ENCODE results near the gene CLPSL1.
A peak's percentile ranks its signal among the peaks of the same experiment; 100 is the strongest.
"Not testable (repeated sequence)": the region's sequence is repeated elsewhere in the genome, so short reads cannot be mapped to it uniquely, and the experiment has no call there.

CLPSL1 gene, protein sequence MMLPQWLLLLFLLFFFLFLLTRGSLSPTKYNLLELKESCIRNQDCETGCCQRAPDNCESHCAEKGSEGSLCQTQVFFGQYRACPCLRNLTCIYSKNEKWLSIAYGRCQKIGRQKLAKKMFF

DNA sequence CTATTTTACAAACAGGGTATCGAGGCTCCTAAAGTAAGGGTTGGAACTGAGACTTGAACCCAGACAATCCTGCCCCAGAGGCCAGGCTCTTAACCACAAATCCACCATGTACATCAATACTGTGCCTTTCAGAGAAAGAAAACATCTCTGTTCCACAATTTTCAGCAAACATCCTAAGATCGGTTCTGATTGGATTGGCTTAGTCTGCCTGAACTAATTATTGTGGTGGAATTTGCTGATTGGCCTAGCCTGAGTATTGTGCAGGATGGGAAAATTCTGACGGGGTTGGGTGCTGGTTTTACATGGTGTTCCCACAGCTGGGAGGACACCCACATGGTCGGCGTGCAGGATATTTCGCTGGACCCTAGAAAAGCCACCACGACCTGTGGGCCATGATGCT is at the start of gene CLPSL1:
CLPSL1 (plus strand) TSS at position 301 of the 400 bp plus-strand sequence; CDS start at position 393, 92 bp downstream.
- H3K4me3 ChIP-seq (ENCODE audit: control insufficient read depth, low read depth, low read length): no peak within 1 kb of the TSS
- no peak for DNase-seq (ENCODE audit: low read depth)
- TF ChIP-seq, protein P1, sequence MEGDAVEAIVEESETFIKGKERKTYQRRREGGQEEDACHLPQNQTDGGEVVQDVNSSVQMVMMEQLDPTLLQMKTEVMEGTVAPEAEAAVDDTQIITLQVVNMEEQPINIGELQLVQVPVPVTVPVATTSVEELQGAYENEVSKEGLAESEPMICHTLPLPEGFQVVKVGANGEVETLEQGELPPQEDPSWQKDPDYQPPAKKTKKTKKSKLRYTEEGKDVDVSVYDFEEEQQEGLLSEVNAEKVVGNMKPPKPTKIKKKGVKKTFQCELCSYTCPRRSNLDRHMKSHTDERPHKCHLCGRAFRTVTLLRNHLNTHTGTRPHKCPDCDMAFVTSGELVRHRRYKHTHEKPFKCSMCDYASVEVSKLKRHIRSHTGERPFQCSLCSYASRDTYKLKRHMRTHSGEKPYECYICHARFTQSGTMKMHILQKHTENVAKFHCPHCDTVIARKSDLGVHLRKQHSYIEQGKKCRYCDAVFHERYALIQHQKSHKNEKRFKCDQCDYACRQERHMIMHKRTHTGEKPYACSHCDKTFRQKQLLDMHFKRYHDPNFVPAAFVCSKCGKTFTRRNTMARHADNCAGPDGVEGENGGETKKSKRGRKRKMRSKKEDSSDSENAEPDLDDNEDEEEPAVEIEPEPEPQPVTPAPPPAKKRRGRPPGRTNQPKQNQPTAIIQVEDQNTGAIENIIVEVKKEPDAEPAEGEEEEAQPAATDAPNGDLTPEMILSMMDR (conservative IDR thresholded peaks at IDR 0.05; ENCODE audit: control insufficient read depth, insufficient read depth, low read depth, low read length): no peak

DNA sequence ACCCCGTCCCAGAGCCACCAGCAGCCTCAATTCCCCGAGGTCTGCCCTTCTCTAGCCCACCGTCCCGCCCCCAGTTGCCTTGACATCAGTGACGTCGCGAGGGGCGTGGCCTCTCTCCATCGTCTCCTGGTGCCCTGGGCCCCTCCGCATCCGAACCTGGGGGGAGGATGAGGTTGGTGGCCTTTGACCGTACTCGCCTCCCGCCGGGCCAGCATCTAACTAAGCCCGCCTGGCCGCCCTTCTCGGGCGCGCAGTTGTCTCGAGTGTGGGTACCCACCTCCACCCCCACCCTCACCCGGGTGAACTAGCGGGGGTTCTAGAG is 49.4 kb upstream of the CLPSL1 start:
- DNase-seq (ENCODE audit: low read depth): peak; percentile 91
- peak overlapping the region; percentile 48 for H3K4me3 ChIP-seq (ENCODE audit: control insufficient read depth, low read depth, low read length)
- TF ChIP-seq, protein P1 (conservative IDR thresholded peaks at IDR 0.05; ENCODE audit: control insufficient read depth, insufficient read depth, low read depth, low read length): no peak

DNA sequence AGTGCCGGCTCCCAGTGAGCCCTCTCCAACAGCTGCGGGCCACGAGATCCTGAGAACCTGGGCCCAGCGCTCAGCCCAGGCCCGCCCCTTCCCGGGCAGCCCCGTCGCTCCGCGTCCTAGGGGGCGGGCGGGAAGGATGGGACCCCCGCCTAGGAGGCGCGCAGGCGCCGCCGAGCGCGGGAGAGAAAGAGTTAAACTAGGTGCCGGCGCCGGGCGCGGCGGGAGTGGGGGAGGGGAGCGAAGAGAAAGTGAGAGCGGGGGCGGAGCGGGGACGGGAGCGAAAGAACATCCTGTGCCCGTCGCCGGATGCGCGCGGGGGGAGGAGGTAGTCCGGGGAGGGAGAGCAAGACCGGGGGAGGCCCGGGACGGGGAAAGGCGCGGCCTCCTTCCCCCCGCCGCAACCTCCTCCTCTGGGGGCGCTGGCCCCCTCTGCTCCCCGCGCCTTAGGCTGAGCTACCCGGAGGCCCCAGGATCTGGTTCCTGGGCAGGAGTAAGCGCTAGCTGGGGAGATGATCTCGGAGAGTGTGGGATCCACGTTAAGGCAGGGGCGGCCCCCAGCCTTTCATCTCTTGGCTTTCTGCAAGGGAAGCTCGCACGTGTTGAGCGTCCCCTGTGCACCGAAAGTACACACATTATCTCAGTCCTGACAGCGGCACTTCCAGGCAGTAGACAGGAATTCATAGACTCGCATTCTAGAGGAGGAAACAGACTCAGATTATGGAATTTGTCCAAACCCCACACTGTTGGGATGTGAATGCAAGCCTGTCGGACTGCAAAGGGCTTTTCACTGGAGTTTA is 48.9 kb upstream of the CLPSL1 start:
- TF ChIP-seq, protein P1 (conservative IDR thresholded peaks at IDR 0.05; ENCODE audit: control insufficient read depth, insufficient read depth, low read depth, low read length): no peak
- H3K4me3 ChIP-seq (ENCODE audit: control insufficient read depth, low read depth, low read length): peak overlapping the region; percentile 48
- peak; percentile 99 for DNase-seq (ENCODE audit: low read depth)

DNA sequence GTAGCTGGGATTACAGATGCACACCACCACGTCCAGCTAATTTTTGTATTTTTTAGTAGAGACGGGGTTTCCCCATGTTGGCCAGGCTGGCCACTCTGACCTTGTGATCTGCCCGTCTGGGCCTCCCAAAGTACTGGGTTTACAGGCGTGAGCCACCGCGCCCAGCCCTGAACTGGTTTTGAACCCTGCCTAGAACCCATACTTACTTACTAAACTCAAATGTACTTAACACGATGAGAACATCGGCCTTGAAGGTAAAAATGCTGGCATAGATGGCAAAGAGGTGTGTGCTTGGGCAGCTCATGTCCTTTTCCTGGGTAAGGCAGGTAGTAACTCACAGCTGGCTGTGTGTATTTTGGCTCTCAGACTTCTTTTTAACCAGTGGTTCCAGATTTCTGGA is 47.2 kb upstream of the CLPSL1 start:
- no peak for DNase-seq (ENCODE audit: low read depth)
- TF ChIP-seq, protein P1 (conservative IDR thresholded peaks at IDR 0.05; ENCODE audit: control insufficient read depth, insufficient read depth, low read depth, low read length): no peak
- no peak overlapping the region for H3K4me3 ChIP-seq (ENCODE audit: control insufficient read depth, low read depth, low read length)

DNA sequence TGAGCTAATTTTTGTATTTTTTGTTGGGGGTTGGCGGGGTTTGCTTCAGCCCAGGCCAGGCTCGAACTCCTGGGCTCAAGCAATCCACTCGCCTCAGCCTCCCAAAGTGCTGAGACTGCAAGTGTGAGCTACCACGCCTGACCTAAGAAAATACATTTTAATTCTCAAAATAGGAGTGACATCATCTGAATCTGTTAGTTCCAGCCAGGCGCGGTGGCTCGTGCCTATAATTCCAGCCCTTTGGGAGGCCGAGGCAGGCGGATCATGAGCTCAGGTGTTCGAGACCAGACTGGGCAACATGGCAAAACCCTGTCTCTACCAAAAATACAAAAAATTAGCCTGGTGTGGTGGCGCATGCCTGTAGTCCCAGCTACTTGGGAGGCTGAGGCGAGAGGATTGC is 46.5 kb upstream of the CLPSL1 start:
- not testable (repeated sequence) for DNase-seq (ENCODE audit: low read depth); H3K4me3 ChIP-seq (ENCODE audit: control insufficient read depth, low read depth, low read length)

DNA sequence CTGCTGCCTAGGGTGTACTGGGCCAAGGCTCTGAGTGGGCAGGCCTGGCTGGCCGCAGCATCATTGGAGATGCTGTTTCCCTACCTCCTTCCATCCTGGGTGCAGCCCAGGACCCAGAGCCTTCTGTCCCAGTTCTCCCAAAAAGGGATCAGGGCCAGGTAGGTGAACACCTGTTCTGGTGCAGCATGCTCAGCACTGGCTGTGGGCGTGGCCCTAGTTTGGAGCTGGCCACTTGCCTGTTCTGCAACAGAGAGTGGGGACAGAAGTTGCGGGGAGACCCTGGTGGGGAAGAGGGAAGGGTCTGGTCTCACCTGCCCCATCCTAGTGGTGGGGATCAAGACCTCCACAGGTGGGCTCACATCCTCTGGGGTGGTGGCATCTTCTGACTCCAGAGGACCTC is 45.4 kb upstream of the CLPSL1 start:
- TF ChIP-seq, protein P1 (conservative IDR thresholded peaks at IDR 0.05; ENCODE audit: control insufficient read depth, insufficient read depth, low read depth, low read length): no peak
- no peak overlapping the region for H3K4me3 ChIP-seq (ENCODE audit: control insufficient read depth, low read depth, low read length)
- DNase-seq (ENCODE audit: low read depth): no peak

DNA sequence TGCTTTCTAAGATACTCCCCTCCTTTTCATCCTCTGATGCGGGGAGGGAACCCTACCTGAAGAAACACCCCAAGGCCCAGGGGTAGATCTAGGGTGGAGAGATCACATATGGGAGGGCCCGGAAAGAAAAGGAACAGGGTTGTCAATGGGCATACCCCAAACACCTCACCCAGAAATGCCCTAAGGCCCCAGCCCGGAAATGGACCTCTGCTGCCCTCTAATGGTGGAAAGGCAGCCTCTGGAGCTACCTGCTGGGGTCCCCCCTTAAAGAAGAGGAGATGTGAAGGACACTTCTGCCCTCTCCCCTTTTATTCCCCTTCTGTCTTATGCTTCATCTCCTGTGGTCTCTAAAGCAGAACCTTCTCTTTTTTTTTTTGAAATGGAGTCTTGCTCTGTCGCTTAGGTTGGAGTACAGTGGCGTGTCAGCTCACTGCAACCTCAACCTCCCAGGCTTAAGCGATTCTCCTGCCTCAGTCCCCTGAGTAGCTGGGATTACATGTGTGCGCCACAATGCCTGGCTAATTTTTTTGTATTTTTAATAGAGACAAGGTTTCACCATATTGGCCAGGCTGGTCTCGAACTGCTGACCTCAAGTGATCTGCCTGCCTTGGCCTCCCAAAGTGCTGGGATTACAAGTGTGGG is 44.4 kb upstream of the CLPSL1 start:
- DNase-seq (ENCODE audit: low read depth): peak; percentile 61
- TF ChIP-seq, protein P1 (conservative IDR thresholded peaks at IDR 0.05; ENCODE audit: control insufficient read depth, insufficient read depth, low read depth, low read length): peak; percentile 95
- no peak overlapping the region for H3K4me3 ChIP-seq (ENCODE audit: control insufficient read depth, low read depth, low read length)
